IMR-90 (cell line): ENCODE measurements around the gene ALLC.

Experiments used
- BHLHE40 ChIP-seq: fragments of 150-350 bp; IDR thresholded peaks from 2 replicates; pipeline ENCODE4 v1.6.1; 2016; ENCODE audit warnings: mild to moderate bottlenecking, low read depth, low read length
- CEBPB ChIP-seq: IDR thresholded peaks from 2 replicates; pipeline ENCODE4 v1.6.1; 2012; ENCODE audit warnings: low read depth, low read length, improper control_type of control experiment
- CTCF ChIP-seq: conservative IDR thresholded peaks from 2 replicates; pipeline ENCODE4 v1.5.1; 2012; ENCODE audit warnings: mild to moderate bottlenecking, low read depth, low read length, improper control_type of control experiment
- FOS ChIP-seq: fragments of 150-350 bp; IDR thresholded peaks from 2 replicates; pipeline ENCODE4 v1.6.1; 2016; ENCODE audit warnings: low read depth, low read length
- POLR2A ChIP-seq: IDR thresholded peaks from 2 replicates; pipeline ENCODE4 v1.6.1; 2012; ENCODE audit warnings: mild to moderate bottlenecking, low read depth, low read length
- RAD21 ChIP-seq: IDR thresholded peaks from 2 replicates; pipeline ENCODE4 v1.6.1; 2012; ENCODE audit warnings: low read length, improper control_type of control experiment
- SMC3 ChIP-seq: fragments of 150-350 bp; IDR thresholded peaks from 2 replicates; pipeline ENCODE4 v1.6.1; 2016; ENCODE audit warnings: low read depth, mild to moderate bottlenecking, antibody characterized with exemption, low read length, moderate library complexity
- USF2 ChIP-seq: fragments of 150-350 bp; IDR thresholded peaks from 2 replicates; pipeline ENCODE4 v1.6.1; 2017; ENCODE audit warnings: mild to moderate bottlenecking, antibody characterized with exemption, low read length, low read depth

GRCh38 chr2:3633089-3633981 is 24.7 kb upstream of the ALLC start:
- TF ChIP-seq CTCF (no peak), USF2 (peak; percentile 40; the same call in 1 of the 2 replicates), POLR2A (no peak), SMC3 (no peak), CEBPB (no peak), BHLHE40 (no peak), RAD21 (no peak), FOS (no peak)
